Measurements from ENCODE around the gene PTPRE. TPM values are rescaled to one million over a fixed set of nuclear protein-coding genes. Genes with fewer than 3 reads are reported as not detected.

PTPRE gene
- total RNA-seq, 1 donor from 2014 or later = 1.2 TPM

DNA sequence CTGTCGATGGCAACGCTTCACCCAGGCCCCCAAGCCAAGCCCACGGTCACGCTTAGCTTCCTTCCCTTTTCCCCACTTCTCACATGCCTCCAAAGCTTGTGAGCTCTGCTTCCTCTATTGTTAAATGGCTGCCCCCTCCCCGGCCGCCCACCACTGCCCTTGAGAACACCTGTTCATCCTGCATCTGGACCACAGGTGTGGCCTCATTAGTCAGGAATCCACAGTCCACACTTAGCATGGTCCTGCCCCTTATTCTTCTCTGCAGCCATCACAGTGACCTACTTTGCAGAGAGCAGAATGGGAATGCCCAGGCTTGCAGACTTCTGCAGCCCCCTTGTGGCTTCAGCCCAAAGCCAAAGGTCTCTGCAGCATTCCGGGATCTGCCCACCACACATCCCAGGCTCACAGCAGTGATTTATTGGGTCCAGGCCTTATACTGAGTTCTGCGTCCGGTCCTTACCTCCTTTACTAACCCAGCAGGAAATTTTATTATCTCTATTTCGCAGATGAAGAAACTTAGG is 66.9 kb downstream of the PTPRE start:
- Mint-ChIP-seq H3K27me3 (ENCODE audit: unreplicated experiment) (no peaks in the 10 kb centered on the region), H3K27ac (ENCODE audit: unreplicated experiment) (no peak overlapping the region), H3K4me1 (ENCODE audit: unreplicated experiment) (peaks cover 16% of the 10 kb centered on the region), H3K36me3 (ENCODE audit: unreplicated experiment) (no peaks in the 10 kb centered on the region), H3K9me3 (ENCODE audit: unreplicated experiment) (no peaks in the 10 kb centered on the region), H3K4me3 (ENCODE audit: unreplicated experiment) (no peak overlapping the region)
- TF ChIP-seq, protein P1, sequence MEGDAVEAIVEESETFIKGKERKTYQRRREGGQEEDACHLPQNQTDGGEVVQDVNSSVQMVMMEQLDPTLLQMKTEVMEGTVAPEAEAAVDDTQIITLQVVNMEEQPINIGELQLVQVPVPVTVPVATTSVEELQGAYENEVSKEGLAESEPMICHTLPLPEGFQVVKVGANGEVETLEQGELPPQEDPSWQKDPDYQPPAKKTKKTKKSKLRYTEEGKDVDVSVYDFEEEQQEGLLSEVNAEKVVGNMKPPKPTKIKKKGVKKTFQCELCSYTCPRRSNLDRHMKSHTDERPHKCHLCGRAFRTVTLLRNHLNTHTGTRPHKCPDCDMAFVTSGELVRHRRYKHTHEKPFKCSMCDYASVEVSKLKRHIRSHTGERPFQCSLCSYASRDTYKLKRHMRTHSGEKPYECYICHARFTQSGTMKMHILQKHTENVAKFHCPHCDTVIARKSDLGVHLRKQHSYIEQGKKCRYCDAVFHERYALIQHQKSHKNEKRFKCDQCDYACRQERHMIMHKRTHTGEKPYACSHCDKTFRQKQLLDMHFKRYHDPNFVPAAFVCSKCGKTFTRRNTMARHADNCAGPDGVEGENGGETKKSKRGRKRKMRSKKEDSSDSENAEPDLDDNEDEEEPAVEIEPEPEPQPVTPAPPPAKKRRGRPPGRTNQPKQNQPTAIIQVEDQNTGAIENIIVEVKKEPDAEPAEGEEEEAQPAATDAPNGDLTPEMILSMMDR (IDR thresholded peaks at IDR 0.05) = no peak
- DNase-seq (ENCODE audit: extremely low spot score, unreplicated experiment) = no peak

GRCh38 chr10:127974911-127975310 is 68.0 kb downstream of the PTPRE start:
- H3K4me1 Mint-ChIP-seq (ENCODE audit: unreplicated experiment) = peaks cover 16% of the 10 kb centered on the region
- H3K36me3 Mint-ChIP-seq (ENCODE audit: unreplicated experiment) = no peaks in the 10 kb centered on the region
- no peaks in the 10 kb centered on the region for H3K9me3 Mint-ChIP-seq (ENCODE audit: unreplicated experiment)
- TF ChIP-seq, protein P1 (IDR thresholded peaks at IDR 0.05) = no peak
- H3K27ac Mint-ChIP-seq (ENCODE audit: unreplicated experiment) = no peak overlapping the region
- no peaks in the 10 kb centered on the region for H3K27me3 Mint-ChIP-seq (ENCODE audit: unreplicated experiment)
- no peak for DNase-seq (ENCODE audit: extremely low spot score, unreplicated experiment)
- no peak overlapping the region for H3K4me3 Mint-ChIP-seq (ENCODE audit: unreplicated experiment)

- H3K27me3 Mint-ChIP-seq (ENCODE audit: unreplicated experiment) = no peaks in the 10 kb centered on the region
- peaks cover 1% of the 10 kb centered on the region for H3K36me3 Mint-ChIP-seq (ENCODE audit: unreplicated experiment)
- no peak overlapping the region for H3K27ac Mint-ChIP-seq (ENCODE audit: unreplicated experiment)
- no peak overlapping the region for H3K4me3 Mint-ChIP-seq (ENCODE audit: unreplicated experiment)
- H3K4me1 Mint-ChIP-seq (ENCODE audit: unreplicated experiment) = peaks cover 16% of the 10 kb centered on the region
- TF ChIP-seq, protein P1 (IDR thresholded peaks at IDR 0.05) = no peak
- H3K9me3 Mint-ChIP-seq (ENCODE audit: unreplicated experiment) = peaks cover 4% of the 10 kb centered on the region
- DNase-seq (ENCODE audit: extremely low spot score, unreplicated experiment) = no peak
These were observed 69.4 kb downstream of the PTPRE start for GRCh38 chr10:127976286-127976685.

- no peak for DNase-seq (ENCODE audit: extremely low spot score, unreplicated experiment)
- TF ChIP-seq, protein P1 (IDR thresholded peaks at IDR 0.05) = no peak
- H3K9me3 Mint-ChIP-seq (ENCODE audit: unreplicated experiment) = peaks cover 4% of the 10 kb centered on the region
- H3K4me3 Mint-ChIP-seq (ENCODE audit: unreplicated experiment) = no peak overlapping the region
- no peaks in the 10 kb centered on the region for H3K27me3 Mint-ChIP-seq (ENCODE audit: unreplicated experiment)
- no peak overlapping the region for H3K27ac Mint-ChIP-seq (ENCODE audit: unreplicated experiment)
- peaks cover 1% of the 10 kb centered on the region for H3K36me3 Mint-ChIP-seq (ENCODE audit: unreplicated experiment)
- H3K4me1 Mint-ChIP-seq (ENCODE audit: unreplicated experiment) = peaks cover 16% of the 10 kb centered on the region
These were observed 69.9 kb downstream of the PTPRE start for GRCh38 chr10:127976701-127977356.

DNA sequence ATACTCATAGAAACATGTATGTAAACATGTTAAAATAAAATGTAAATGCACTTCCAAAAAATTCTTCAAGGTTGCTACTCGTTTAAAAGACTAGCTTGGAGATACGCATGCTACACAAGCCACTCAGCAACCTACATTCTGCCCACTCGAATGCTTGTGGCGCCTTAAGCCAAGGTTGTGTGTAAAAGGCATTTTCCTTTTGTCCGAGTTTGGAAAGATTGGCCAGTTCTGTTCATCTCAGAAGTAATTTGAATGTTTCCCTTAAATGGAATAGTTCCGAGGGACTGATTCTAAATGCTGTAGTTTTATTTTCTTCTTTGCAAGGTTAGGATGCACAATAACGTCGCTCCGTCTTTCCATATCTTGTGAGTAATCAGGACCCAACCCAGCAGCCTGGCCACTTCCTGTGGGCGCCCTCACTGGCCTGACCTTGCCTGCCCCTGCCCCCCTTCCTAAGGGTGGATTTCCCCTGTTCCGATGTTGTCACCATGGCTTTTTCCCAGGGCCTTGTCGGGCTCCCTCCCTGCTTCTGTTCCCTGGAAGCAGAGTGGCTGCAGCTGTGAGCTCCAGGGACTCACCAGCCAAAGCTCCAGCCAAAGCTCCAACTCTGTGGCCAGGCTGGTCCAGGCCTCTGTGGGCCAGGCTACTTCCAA is 70.6 kb downstream of the PTPRE start:
- Mint-ChIP-seq H3K4me1 (ENCODE audit: unreplicated experiment) (peaks cover 16% of the 10 kb centered on the region), H3K36me3 (ENCODE audit: unreplicated experiment) (peaks cover 1% of the 10 kb centered on the region), H3K9me3 (ENCODE audit: unreplicated experiment) (peaks cover 4% of the 10 kb centered on the region), H3K4me3 (ENCODE audit: unreplicated experiment) (peak overlapping the region; percentile 15), H3K27ac (ENCODE audit: unreplicated experiment) (peak overlapping the region; percentile 68), H3K27me3 (ENCODE audit: unreplicated experiment) (no peaks in the 10 kb centered on the region)
- no peak for DNase-seq (ENCODE audit: extremely low spot score, unreplicated experiment)
- TF ChIP-seq, protein P1 (IDR thresholded peaks at IDR 0.05) = no peak

All from osteocyte (in vitro differentiated cells).